GM19438 (cell line): ENCODE data around the gene MFSD11.
A peak's percentile ranks its signal among the peaks of the same experiment; 100 is the strongest.
"Not testable (repeated sequence)": the region's sequence is repeated elsewhere in the genome, so short reads cannot be mapped to it uniquely, and the experiment has no call there.

ENCODE experiments used
- ATAC-seq: cut with Tn5 transposase; IDR thresholded peaks from one replicate; pipeline ENCODE4 v1.9.1; 2021; ENCODE audit warnings: low read depth; ENCODE audit not compliant: unreplicated experiment

MFSD11 gene

GRCh38 chr17:76737676-76738467, at the start of gene MFSD11:
TSS of gene MFSD11 (plus strand) at chr17:76738119. CDS start at chr17:76738353, 234 bp downstream.
- peak; percentile 51 for ATAC-seq

GRCh38 chr17:76688165-76688622, 49.7 kb upstream of the MFSD11 start:
- no peak for ATAC-seq

- no peak for ATAC-seq
Measured at GRCh38 chr17:76689859-76690258, 48.1 kb upstream of the MFSD11 start.

GRCh38 chr17:76690596-76691280, 47.2 kb upstream of the MFSD11 start:
- no peak for ATAC-seq

- no peak for ATAC-seq
Measured at GRCh38 chr17:76691379-76692191, 46.3 kb upstream of the MFSD11 start.

GRCh38 chr17:76695059-76695831, 42.7 kb upstream of the MFSD11 start:
- no peak for ATAC-seq

- peak; percentile 86 for ATAC-seq
Measured at GRCh38 chr17:76696763-76697701, 40.9 kb upstream of the MFSD11 start.

- no peak for ATAC-seq
Measured at GRCh38 chr17:76697702-76698465, 40.0 kb upstream of the MFSD11 start.

- ATAC-seq = not testable (repeated sequence)
Measured at GRCh38 chr17:76698466-76698977, 39.4 kb upstream of the MFSD11 start.

GRCh38 chr17:76700270-76700616, 37.7 kb upstream of the MFSD11 start:
- no peak for ATAC-seq

- ATAC-seq = no peak
Measured at GRCh38 chr17:76700617-76701470, 37.1 kb upstream of the MFSD11 start.

- no peak for ATAC-seq
Measured at GRCh38 chr17:76701471-76701967, 36.4 kb upstream of the MFSD11 start.

GRCh38 chr17:76702076-76702475, 35.8 kb upstream of the MFSD11 start:
- ATAC-seq = no peak

GRCh38 chr17:76702941-76703637, 34.8 kb upstream of the MFSD11 start:
- no peak for ATAC-seq

GRCh38 chr17:76704805-76705204, 33.1 kb upstream of the MFSD11 start:
- no peak for ATAC-seq

GRCh38 chr17:76706817-76707216, 31.1 kb upstream of the MFSD11 start:
- ATAC-seq = no peak
